Measurements from ENCODE around the gene PHB1. TPM values are rescaled to one million over a fixed set of nuclear protein-coding genes. Genes with fewer than 3 reads are reported as not detected.

Gene PHB1
- total RNA-seq, 4 donors from 2014 or later = 86.9 to 139 (median 111) TPM

GRCh38 chr17:49456183-49456965, 41.7 kb upstream of the PHB1 start:
- no peak for TF ChIP-seq CTCF (IDR thresholded peaks at IDR 0.05)
- DNase-seq (ENCODE audit: low spot score) (no peak), ATAC-seq (ENCODE audit: low FRiP score) (peak; percentile 29)

- ATAC-seq (ENCODE audit: low FRiP score) (no peak), DNase-seq (ENCODE audit: low spot score) (no peak)
- TF ChIP-seq CTCF (IDR thresholded peaks at IDR 0.05) = no peak
These were observed 40.7 kb upstream of the PHB1 start for GRCh38 chr17:49455272-49455861.

GRCh38 chr17:49454050-49454449, 39.4 kb upstream of the PHB1 start:
- no peak for DNase-seq (ENCODE audit: low spot score)
- TF ChIP-seq CTCF (IDR thresholded peaks at IDR 0.05) = no peak
- ATAC-seq (ENCODE audit: low FRiP score) = no peak

- no peak for ATAC-seq (ENCODE audit: low FRiP score)
- TF ChIP-seq CTCF (IDR thresholded peaks at IDR 0.05) = no peak
- no peak for DNase-seq (ENCODE audit: low spot score)
These were observed 38.0 kb upstream of the PHB1 start for GRCh38 chr17:49452661-49453060.

- ATAC-seq (ENCODE audit: low FRiP score) = no peak
- no peak for DNase-seq (ENCODE audit: low spot score)
- TF ChIP-seq CTCF (IDR thresholded peaks at IDR 0.05) = no peak
These were observed 37.5 kb upstream of the PHB1 start for GRCh38 chr17:49452201-49452600.

- no peak for ATAC-seq (ENCODE audit: low FRiP score)
- no peak for TF ChIP-seq CTCF (IDR thresholded peaks at IDR 0.05)
These were observed 36.1 kb upstream of the PHB1 start for GRCh38 chr17:49450735-49451134.

GRCh38 chr17:49450181-49450580, 35.5 kb upstream of the PHB1 start:
- DNase-seq (ENCODE audit: low spot score) (no peak), ATAC-seq (ENCODE audit: low FRiP score) (no peak)
- no peak for TF ChIP-seq CTCF (IDR thresholded peaks at IDR 0.05)

More at GRCh38 chr17:49450735-49451134, 36.1 kb upstream of the PHB1 start:
- DNase-seq (ENCODE audit: low spot score) = no peak

All from omental fat pad (tissue), 4 donors.